Breast epithelium (tissue), 3 donors: ENCODE measurements around the gene GCNT3.

Experiments
- CTCF ChIP-seq, 3 donors: fragments of 450-650 bp; IDR thresholded peaks; one replicate each; pipeline ENCODE4 v1.5.1; 2016 to 2017; ENCODE audit warnings: antibody characterized with exemption in 3 of 3, mild to moderate bottlenecking in 3 of 3, moderate library complexity in 3 of 3
- POLR2A ChIP-seq: fragments of 450-650 bp; IDR thresholded peaks from one replicate; pipeline ENCODE4 v1.6.1; 2016; ENCODE audit warnings: antibody characterized with exemption, mild to moderate bottlenecking, moderate library complexity
- POLR2AphosphoS5 ChIP-seq, 3 donors: sonication (generic); formaldehyde crosslinking; IDR thresholded peaks; one replicate each; pipeline ENCODE4 v1.6.1; 2017; ENCODE audit warnings: antibody characterized with exemption in 3 of 3

GRCh38 chr15:59654046-59654445, 42.5 kb downstream of the GCNT3 start:
- TF ChIP-seq CTCF (IDR thresholded peaks at IDR 0.05): no peak
- TF ChIP-seq POLR2AphosphoS5 (IDR thresholded peaks at IDR 0.05): no peak
- no peak for TF ChIP-seq POLR2A
